AG04449 (cell line): ENCODE data around the gene CAMLG.

Source experiments
- CTCF ChIA-PET: fragments of 350-600 bp; formaldehyde crosslinking; extraction: SDS; loops from one replicate; lab custom pipeline; 2021; ENCODE audit warnings: antibody characterized with exemption; lab: Yijun Ruan, JAX
- POLR2A ChIA-PET: fragments of 400-600, 350-600 bp; formaldehyde crosslinking; extraction: SDS; loops from one replicate; lab custom pipeline; 2020; ENCODE audit warnings: antibody characterized with exemption, inconsistent platforms; lab: Yijun Ruan, JAX
- DNase-seq: peaks from one replicate; pipeline ENCODE4 v3.0.0-alpha.2; 2010; ENCODE audit warnings: low read depth, low spot score
- H3K4me3 ChIP-seq: 2 replicates; pipeline ENCODE4 v1.5.1; 2011; ENCODE audit warnings: low read depth, mild to moderate bottlenecking, control low read depth, low read length
- CTCF ChIP-seq: IDR thresholded peaks from one replicate; pipeline ENCODE4 v1.5.1; 2011; ENCODE audit warnings: mild to moderate bottlenecking, moderate library complexity, low read length, control low read depth, inconsistent platforms; ENCODE audit not compliant: insufficient read depth; ENCODE audit errors: missing control alignments

Gene CAMLG

GRCh38 chr5:134792286-134792685, 53.9 kb downstream of the CAMLG start:
- no peak for TF ChIP-seq CTCF
- no peak overlapping the region for H3K4me3 ChIP-seq
- DNase-seq: no peak
- CTCF ChIA-PET: interaction anchor here (1.0 to 1.5 kb wide), 2 partner anchors 53 to 112 kb away, joined by 3 to 5 read pairs; partner anchors contain the start of genes C5orf24 and PCBD2
- POLR2A ChIA-PET: no interaction called here

- ChIA-PET POLR2A (no interaction called here), CTCF (interaction anchor here (1.4 kb wide), 1 partner anchor 9 kb away, joined by 4 read pairs; no protein-coding TSS in a partner anchor)
- no peak for TF ChIP-seq CTCF
- no peak overlapping the region for H3K4me3 ChIP-seq
- no peak for DNase-seq
Observed at GRCh38 chr5:134793111-134793510, 54.8 kb downstream of the CAMLG start.

GRCh38 chr5:134794082-134794481, 55.7 kb downstream of the CAMLG start:
- POLR2A ChIA-PET: no interaction called here
- CTCF ChIA-PET: interaction anchor here (1.4 kb wide), 1 partner anchor 10 kb away, joined by 4 read pairs; no protein-coding TSS in a partner anchor
- H3K4me3 ChIP-seq: no peak overlapping the region
- no peak for TF ChIP-seq CTCF
- DNase-seq: no peak

GRCh38 chr5:134794819-134795218, 56.5 kb downstream of the CAMLG start:
- no peak overlapping the region for H3K4me3 ChIP-seq
- DNase-seq: no peak
- no peak for TF ChIP-seq CTCF
- ChIA-PET CTCF (interaction anchor here (1.2 kb wide), 1 partner anchor 10 kb away, joined by 3 read pairs; no protein-coding TSS in a partner anchor), POLR2A (no interaction called here)

GRCh38 chr5:134798468-134798867, 60.1 kb downstream of the CAMLG start:
- ChIA-PET POLR2A (no interaction called here), CTCF (interaction anchor here (0.6 kb wide), 1 partner anchor 53 kb away, joined by 3 read pairs; no protein-coding TSS in a partner anchor)
- no peak for TF ChIP-seq CTCF
- H3K4me3 ChIP-seq: no peak overlapping the region
- DNase-seq: no peak
